Neuronal stem cell (in vitro differentiated cells): ENCODE results near the gene PLOD3.
A peak's percentile ranks its signal among the peaks of the same experiment; 100 is the strongest.

Experiments
- DNase-seq: peaks from one replicate; pipeline ENCODE4 v3.0.0-alpha.2; 2013; ENCODE audit warnings: low spot score
- H2AFZ ChIP-seq: one replicate; pipeline ENCODE4 v1.6.1; 2013; ENCODE audit warnings: mild to moderate bottlenecking, low read length, inconsistent platforms
- H2AK5ac ChIP-seq: 2 replicates; pipeline ENCODE4 v1.6.1; 2013; ENCODE audit warnings: low read depth, mild to moderate bottlenecking, inconsistent platforms, low read length, moderate library complexity, mixed read lengths
- H2BK120ac ChIP-seq: 2 replicates; pipeline ENCODE4 v1.6.1; 2013; ENCODE audit warnings: low read depth, mild to moderate bottlenecking, inconsistent platforms, low read length, moderate library complexity, mixed read lengths
- H2BK12ac ChIP-seq: one replicate; pipeline ENCODE4 v1.6.1; 2013; ENCODE audit warnings: low read length, inconsistent platforms
- H2BK15ac ChIP-seq: 2 replicates; pipeline ENCODE4 v1.6.1; 2013; ENCODE audit warnings: mild to moderate bottlenecking, low read length, inconsistent platforms, mixed read lengths
- H2BK5ac ChIP-seq: one replicate; pipeline ENCODE4 v1.6.1; 2013; ENCODE audit warnings: inconsistent platforms, mild to moderate bottlenecking, low read length, moderate library complexity
- H3K14ac ChIP-seq: one replicate; pipeline ENCODE4 v1.6.1; 2013; ENCODE audit warnings: low read length, inconsistent platforms
- H3K18ac ChIP-seq: 2 replicates; pipeline ENCODE4 v1.6.1; 2013; ENCODE audit warnings: low read length, inconsistent platforms
- H3K23ac ChIP-seq: 2 replicates; pipeline ENCODE4 v1.6.1; 2013; ENCODE audit warnings: low read depth, mild to moderate bottlenecking, mixed read lengths, low read length, inconsistent platforms; ENCODE audit not compliant: poor library complexity
- H3K27ac ChIP-seq: replicated peaks from 3 replicates; pipeline ENCODE4 v1.5.1; 2013; ENCODE audit warnings: low read length, inconsistent platforms
- H3K27me3 ChIP-seq, 3 experiments: 2 replicates each; pipeline ENCODE4 v1.6.1; 2013; ENCODE audit warnings: low read length in 3 of 3, mild to moderate bottlenecking in 2 of 3, inconsistent platforms in 1 of 3, low read depth in 1 of 3, mixed read lengths in 1 of 3, moderate library complexity in 1 of 3; ENCODE audit not compliant: control insufficient read depth in 3 of 3, insufficient read depth in 3 of 3
- H3K36me3 ChIP-seq, 2 donors: replicated peaks in 1 of 2; 2 replicates each; pipeline ENCODE4 v1.6.1; 2013; ENCODE audit warnings: low read length in 2 of 2; ENCODE audit not compliant: control insufficient read depth in 2 of 2, insufficient read depth in 2 of 2
- H3K4ac ChIP-seq: 2 replicates; pipeline ENCODE4 v1.6.1; 2013; ENCODE audit warnings: inconsistent platforms, mild to moderate bottlenecking, low read length, moderate library complexity
- H3K4me1 ChIP-seq, 2 donors: 1 replicate in 1 of 2; 2 replicates in 1 of 2; pipeline ENCODE4 v1.6.1; 2013; ENCODE audit warnings: low read length in 2 of 2, low read depth in 1 of 2; ENCODE audit not compliant: control insufficient read depth in 2 of 2, insufficient read depth in 1 of 2
- H3K4me2 ChIP-seq: one replicate; pipeline ENCODE4 v1.6.1; 2013; ENCODE audit warnings: mild to moderate bottlenecking, low read length, inconsistent platforms; ENCODE audit not compliant: insufficient read depth, poor library complexity, severe bottlenecking
- H3K4me3 ChIP-seq, 2 donors: 2 replicates each; pipeline ENCODE4 v1.5.1; 2013; ENCODE audit warnings: low read length in 2 of 2, mild to moderate bottlenecking in 2 of 2, inconsistent platforms in 1 of 2, moderate library complexity in 1 of 2
- H3K79me1 ChIP-seq: one replicate; pipeline ENCODE4 v1.6.1; 2013; ENCODE audit warnings: low read depth, mild to moderate bottlenecking, inconsistent platforms, low read length, moderate library complexity
- H3K9ac ChIP-seq: one replicate; pipeline ENCODE4 v1.6.1; 2013; ENCODE audit warnings: mild to moderate bottlenecking, low read depth, low read length, inconsistent platforms; ENCODE audit not compliant: poor library complexity
- H3K9me3 ChIP-seq, 2 donors: replicated peaks in 1 of 2; 2 replicates each; pipeline versions ENCODE3 to v1.6.1; 2013; ENCODE audit warnings: low read length in 2 of 2, mild to moderate bottlenecking in 2 of 2, inconsistent platforms in 1 of 2, low read depth in 1 of 2, mixed read lengths in 1 of 2, moderate library complexity in 1 of 2; ENCODE audit not compliant: control insufficient read depth in 2 of 2, insufficient read depth in 1 of 2
- H4K8ac ChIP-seq: one replicate; pipeline ENCODE4 v1.6.1; 2013; ENCODE audit warnings: low read depth, mild to moderate bottlenecking, inconsistent platforms, low read length, moderate library complexity
- H4K91ac ChIP-seq: one replicate; pipeline ENCODE4 v1.6.1; 2013; ENCODE audit warnings: low read length, low read depth, mild to moderate bottlenecking, inconsistent platforms; ENCODE audit not compliant: poor library complexity
- WGBS, 2 donors: extraction: QIAGEN DNeasy Blood & Tissue Kit; methylation state at CpG; one replicate each; pipeline ENCODE4 v1.1.7; 2013; ENCODE audit warnings: missing lambda C conversion rate in 2 of 2, mixed read lengths in 1 of 2; ENCODE audit not compliant: insufficient read length in 2 of 2, insufficient replicate concordance in 1 of 2; ENCODE audit errors: extremely low coverage in 2 of 2; 5-methylcytosine and 5-hydroxymethylcytosine counted together

The PLOD3 gene

DNA sequence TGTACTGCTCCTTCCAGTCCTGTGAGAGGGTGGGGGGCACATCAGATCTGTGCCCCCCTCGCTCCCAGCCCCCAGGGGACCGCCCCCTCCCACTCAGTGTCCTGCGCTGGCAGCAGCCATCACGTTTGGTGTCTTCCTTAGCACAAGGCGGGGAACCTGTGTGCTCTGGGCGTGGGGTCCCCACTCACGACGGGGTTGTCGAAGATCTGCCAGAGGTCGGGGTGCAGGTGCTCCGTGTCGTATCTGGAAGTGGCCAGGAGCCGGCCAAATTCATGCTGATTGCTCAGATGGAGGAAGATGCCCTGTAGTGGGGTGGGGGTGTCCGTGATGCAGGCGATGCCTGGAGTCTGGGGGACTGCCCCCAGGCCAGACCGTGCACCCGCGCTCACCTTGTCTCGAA lies 7.2 kb downstream of the PLOD3 start:
- Histone ChIP-seq H3K4ac (no peak overlapping the region), H3K4me1 (no peaks in the 10 kb centered on the region), H3K36me3 (peaks cover 23 to 50% of the 10 kb centered on the region in 2 donors), H2BK12ac (no peak overlapping the region), H2AFZ (no peak overlapping the region), H3K27ac (no peak overlapping the region), H2BK5ac (no peak overlapping the region), H3K4me3 (peak overlapping the region in 1 of 2 donors; percentile 34), H4K8ac (no peak overlapping the region), H3K18ac (no peak overlapping the region), H3K9ac (no peak overlapping the region), H3K4me2 (no peak overlapping the region), H3K79me1 (no peaks in the 10 kb centered on the region), H3K27me3 (no peaks in the 10 kb centered on the region), H2BK120ac (no peak overlapping the region), H3K9me3 (no peaks in the 10 kb centered on the region), H4K91ac (no peak overlapping the region), H3K23ac (no peak overlapping the region), H2BK15ac (no peak overlapping the region), H2AK5ac (no peak overlapping the region), H3K14ac (no peak overlapping the region)
- no peak for DNase-seq
- WGBS, 2 donors: no CpG with 5 or more reads among the region's 19 CpGs

DNA sequence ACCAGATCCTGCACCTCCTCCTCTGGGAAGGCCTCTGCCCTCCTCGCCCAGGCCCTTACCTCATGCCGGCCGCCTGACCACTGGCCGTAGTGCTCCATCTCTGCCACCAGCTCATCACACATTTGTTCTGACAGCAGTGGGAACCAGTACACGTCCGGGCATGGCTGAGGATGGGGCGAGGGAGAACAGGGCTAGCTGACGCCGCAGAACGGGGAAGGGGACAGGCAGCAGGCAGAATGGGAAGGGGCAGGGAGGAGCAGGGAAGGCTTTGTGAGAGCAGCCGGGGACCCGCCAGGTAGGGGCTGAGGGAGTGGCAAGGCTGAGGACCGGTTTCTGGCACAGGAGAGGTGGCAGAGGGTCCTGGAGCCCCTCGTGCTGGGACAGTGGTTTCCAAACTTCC lies 8.6 kb downstream of the PLOD3 start:
- Histone ChIP-seq H2BK15ac (no peak overlapping the region), H3K79me1 (no peaks in the 10 kb centered on the region), H3K4me1 (no peaks in the 10 kb centered on the region), H3K27ac (no peak overlapping the region), H3K36me3 (peaks cover 20 to 42% of the 10 kb centered on the region in 2 donors), H4K91ac (no peak overlapping the region), H3K23ac (no peak overlapping the region), H3K4me2 (no peak overlapping the region), H2AK5ac (no peak overlapping the region), H2BK12ac (no peak overlapping the region), H2BK5ac (no peak overlapping the region), H3K4ac (no peak overlapping the region), H2BK120ac (no peak overlapping the region), H4K8ac (no peak overlapping the region), H3K14ac (no peak overlapping the region), H3K18ac (peak overlapping the region; percentile 38), H3K27me3 (peaks cover 0 to under 1% (median 0%) of the 10 kb centered on the region in 3 experiments), H3K9ac (no peak overlapping the region), H3K9me3 (no peaks in the 10 kb centered on the region), H3K4me3 (peak overlapping the region in 1 of 2 donors; percentile 70), H2AFZ (no peak overlapping the region)
- DNase-seq: no peak
- WGBS, 2 donors: no CpG with 5 or more reads among the region's 14 CpGs

DNA sequence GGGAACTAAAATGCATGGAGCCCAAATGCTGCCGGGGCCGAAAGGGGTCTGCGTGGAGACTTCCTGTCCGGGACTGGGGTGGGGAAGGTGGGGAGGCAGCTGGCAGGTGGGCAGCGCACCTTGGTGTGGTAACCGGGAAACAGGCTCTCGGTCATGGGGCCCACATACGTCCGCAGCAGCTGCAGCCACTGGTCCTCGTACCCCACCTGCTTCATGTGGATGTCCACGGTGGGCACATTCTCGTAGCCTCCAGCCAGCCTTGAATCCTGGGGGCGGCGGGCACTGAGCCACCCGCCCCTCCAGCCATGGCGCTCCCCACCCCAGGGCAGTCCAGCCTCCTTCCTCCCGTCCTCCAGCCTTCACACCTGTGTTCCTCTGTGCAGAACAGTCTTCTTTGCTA lies 9.9 kb downstream of the PLOD3 start:
- H3K79me1 ChIP-seq: no peaks in the 10 kb centered on the region
- no peak overlapping the region for H3K23ac ChIP-seq
- H2BK5ac ChIP-seq: no peak overlapping the region
- no peak overlapping the region for H2BK12ac ChIP-seq
- H3K4me1 ChIP-seq: no peaks in the 10 kb centered on the region
- H4K91ac ChIP-seq: no peak overlapping the region
- H2BK15ac ChIP-seq: no peak overlapping the region
- no peak overlapping the region for H3K18ac ChIP-seq
- peaks cover 0 to 14% (median 10%) of the 10 kb centered on the region in 3 experiments for H3K27me3 ChIP-seq
- no peak overlapping the region for H3K27ac ChIP-seq
- no peak overlapping the region for H2BK120ac ChIP-seq
- no peaks in the 10 kb centered on the region for H3K9me3 ChIP-seq
- no peak overlapping the region for H3K4me2 ChIP-seq
- peaks cover 19 to 37% of the 10 kb centered on the region in 2 donors for H3K36me3 ChIP-seq
- no peak overlapping the region for H2AFZ ChIP-seq
- no peak overlapping the region for H2AK5ac ChIP-seq
- H4K8ac ChIP-seq: no peak overlapping the region
- DNase-seq: no peak
- no peak overlapping the region for H3K4me3 ChIP-seq
- WGBS, 2 donors: no CpG with 5 or more reads among the region's 17 CpGs
- no peak overlapping the region for H3K14ac ChIP-seq
- no peak overlapping the region for H3K4ac ChIP-seq
- no peak overlapping the region for H3K9ac ChIP-seq

DNA sequence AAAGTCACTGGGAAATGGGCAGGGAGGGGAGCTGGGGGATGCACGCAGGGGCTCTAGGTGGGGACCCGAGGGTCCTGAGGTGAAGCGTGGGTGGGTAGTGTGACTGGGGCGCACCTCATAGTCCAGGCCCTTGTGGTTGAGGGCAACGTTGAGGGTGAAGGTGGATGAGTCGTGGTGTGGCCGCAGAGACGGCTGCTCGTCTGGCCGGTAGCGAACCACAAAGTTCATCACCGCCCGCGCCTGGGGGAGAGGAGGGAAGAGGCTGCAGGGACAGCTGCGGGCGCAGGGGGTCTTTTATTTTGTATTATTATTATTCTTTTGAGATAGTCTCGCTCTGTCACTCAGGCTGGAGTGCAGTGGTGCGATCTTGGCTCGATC lies 10.7 kb downstream of the PLOD3 start:
- H2AK5ac ChIP-seq: no peak overlapping the region
- peaks cover 2 to 3% of the 10 kb centered on the region in 2 donors for H3K4me1 ChIP-seq
- H3K27ac ChIP-seq: no peak overlapping the region

More for the DNA sequence above, 10.7 kb downstream of the PLOD3 start:
- H3K18ac ChIP-seq: no peak overlapping the region
- H2BK5ac ChIP-seq: peak overlapping the region; percentile 53
- no peak overlapping the region for H4K8ac ChIP-seq
- no peak overlapping the region for H2AFZ ChIP-seq
- no peaks in the 10 kb centered on the region for H3K9me3 ChIP-seq
- H3K23ac ChIP-seq: no peak overlapping the region
- H3K4ac ChIP-seq: no peak overlapping the region
- H3K4me3 ChIP-seq: no peak overlapping the region
- H2BK120ac ChIP-seq: no peak overlapping the region
- peaks cover 14 to 29% of the 10 kb centered on the region in 2 donors for H3K36me3 ChIP-seq
- no peak for DNase-seq
- WGBS, 2 donors: no CpG with 5 or more reads among the region's 19 CpGs
- no peak overlapping the region for H3K4me2 ChIP-seq
- H3K14ac ChIP-seq: no peak overlapping the region
- no peak overlapping the region for H3K9ac ChIP-seq
- no peaks in the 10 kb centered on the region for H3K79me1 ChIP-seq
- peaks cover 8 to 22% (median 19%) of the 10 kb centered on the region in 3 experiments for H3K27me3 ChIP-seq
- H2BK12ac ChIP-seq: no peak overlapping the region
- H2BK15ac ChIP-seq: no peak overlapping the region
- no peak overlapping the region for H4K91ac ChIP-seq
